GM19099 (cell line): ENCODE data around the gene SORBS2.

ENCODE experiments used
- POLR2A ChIP-seq: IDR thresholded peaks from 3 replicates; pipeline ENCODE4 v1.6.1; 2011; ENCODE audit warnings: low read depth; ENCODE audit not compliant: insufficient read length; ENCODE audit errors: extremely low read depth

The SORBS2 gene

GRCh38 chr4:185728893-185729292, 83.1 kb downstream of the SORBS2 start:
- no peak for TF ChIP-seq POLR2A

- no peak for TF ChIP-seq POLR2A
Observed at GRCh38 chr4:185726931-185727330, 85.1 kb downstream of the SORBS2 start.

DNA sequence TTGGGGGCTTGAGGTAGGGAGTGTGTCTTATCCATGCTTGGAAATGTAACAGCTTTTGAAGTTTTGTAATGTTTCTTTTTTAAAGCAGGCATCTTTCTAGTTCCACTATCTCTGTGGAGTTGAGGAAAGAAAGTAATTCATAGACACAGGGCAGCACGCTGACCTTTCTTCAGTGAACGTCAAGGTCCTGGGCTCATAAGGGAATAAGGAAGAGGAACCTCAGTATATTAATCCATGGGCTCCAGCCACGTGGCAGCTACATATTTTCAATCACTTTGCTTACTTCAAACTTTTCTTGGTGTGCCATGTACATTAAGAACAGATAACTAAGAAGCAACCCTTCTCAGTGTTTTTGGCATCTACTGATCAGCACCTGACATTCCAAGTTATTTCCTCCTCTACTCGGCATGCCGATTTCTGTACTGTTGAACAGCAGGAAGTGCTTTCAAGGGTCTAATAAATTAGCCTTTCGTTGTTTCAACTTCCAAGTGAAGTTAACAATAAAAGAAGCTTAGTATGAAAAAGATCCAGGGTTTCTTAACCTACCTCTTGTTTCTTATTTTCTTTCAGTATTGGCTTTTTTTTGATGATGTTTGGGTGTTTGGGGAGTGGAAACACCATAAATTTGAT, 88.2 kb downstream of the SORBS2 start:
- no peak for TF ChIP-seq POLR2A

GRCh38 chr4:185722029-185722316, 90.0 kb downstream of the SORBS2 start:
- no peak for TF ChIP-seq POLR2A

DNA sequence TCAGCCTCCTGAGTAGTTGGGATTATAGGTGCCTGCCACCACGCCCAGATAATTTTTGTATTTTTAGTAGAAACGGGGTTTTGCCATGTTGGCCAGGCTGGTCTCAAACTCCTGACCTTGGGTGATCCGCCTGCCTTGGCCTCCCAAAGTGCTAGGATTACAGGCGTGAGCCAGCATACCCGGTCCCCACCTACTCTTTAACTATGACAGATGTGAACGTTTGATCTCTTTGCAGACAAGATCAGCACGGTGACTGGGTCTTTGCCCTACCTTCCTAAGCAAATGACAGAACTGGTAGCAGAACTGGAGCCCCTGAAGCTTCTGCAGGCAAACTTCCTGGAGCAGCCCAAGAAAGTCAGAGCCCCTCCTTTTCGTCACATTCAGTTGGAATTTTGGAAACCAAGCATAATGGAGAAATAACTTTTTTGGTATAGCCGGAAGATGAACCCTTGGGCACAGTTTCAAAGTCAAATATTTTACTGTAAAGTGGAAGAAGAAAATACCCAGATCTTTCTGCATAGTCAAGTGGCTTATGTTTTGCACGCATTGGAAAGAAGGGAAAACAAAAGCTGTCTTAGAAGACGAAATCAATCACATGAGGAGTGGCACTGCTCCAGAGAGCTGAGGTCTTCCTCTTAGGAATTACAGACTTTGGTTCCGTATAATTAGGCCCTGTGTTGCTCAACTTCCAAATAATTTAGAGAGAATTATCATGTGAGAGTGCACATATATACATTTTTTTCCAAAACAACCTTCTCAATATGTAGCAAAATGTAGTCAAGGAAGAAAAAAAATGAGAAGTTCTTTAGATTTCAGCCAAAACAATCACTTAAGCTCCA, 90.6 kb downstream of the SORBS2 start:
- TF ChIP-seq POLR2A, result no peak

DNA sequence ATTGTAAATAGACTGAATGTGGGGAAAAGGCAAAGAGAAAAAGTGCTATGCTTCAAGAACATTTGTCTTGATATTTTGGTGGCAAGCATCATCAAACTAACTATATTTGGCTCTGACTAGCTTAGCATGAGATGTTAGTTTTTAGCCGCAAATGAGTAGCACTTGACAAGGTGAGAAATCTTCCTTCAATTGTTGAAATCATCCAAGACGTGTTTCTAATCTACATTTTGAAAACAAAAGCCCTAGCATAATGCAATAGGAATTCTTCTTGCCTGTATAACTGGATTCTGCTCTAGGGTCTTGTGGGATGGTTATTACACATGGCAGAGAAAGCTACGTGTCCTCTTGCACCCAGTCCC, 92.5 kb downstream of the SORBS2 start:
- no peak for TF ChIP-seq POLR2A

DNA sequence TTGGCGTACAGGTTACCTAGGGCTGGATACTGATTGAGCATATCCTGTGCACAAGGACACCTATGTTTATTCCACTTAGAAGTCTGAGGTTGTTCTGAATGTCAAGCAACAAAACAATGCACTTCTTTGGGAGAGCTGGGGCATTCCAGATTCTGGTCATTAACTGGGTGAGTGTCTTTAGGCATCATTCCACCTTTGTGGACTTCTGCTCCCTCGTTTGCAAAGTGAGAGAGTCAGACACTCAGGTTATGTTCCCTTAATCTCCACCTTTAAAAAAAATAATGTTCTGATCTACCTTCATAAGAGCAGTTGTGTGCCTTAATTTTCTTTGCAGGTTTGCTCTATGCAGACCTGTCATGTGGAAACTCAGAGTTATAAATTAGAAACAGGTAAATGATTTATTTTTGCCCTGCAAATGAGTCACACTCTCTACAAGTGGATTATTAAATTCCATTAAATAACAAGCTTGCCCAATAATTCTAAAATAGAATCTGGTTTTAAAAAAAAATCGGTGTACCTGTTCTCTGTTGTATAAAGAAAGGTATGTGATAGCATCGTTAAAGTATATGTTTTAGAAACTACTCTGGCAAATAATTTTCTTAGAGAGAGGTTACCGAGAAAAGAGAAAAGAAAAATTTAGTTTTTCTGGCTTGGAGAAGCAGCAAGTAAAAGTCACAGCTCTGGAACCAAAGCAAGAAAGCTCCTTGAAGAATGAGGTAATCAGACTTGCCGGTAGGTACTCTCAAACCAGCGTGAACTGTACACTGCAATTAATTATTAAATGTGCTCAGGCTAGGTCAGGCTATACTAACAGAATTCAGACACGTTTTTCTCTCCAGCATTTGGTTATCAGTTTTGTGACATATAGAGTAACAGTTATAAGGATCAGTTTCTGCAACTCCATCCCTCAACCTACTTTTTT, 93.2 kb downstream of the SORBS2 start:
- no peak for TF ChIP-seq POLR2A

GRCh38 chr4:185717377-185717741, 94.6 kb downstream of the SORBS2 start:
- no peak for TF ChIP-seq POLR2A

DNA sequence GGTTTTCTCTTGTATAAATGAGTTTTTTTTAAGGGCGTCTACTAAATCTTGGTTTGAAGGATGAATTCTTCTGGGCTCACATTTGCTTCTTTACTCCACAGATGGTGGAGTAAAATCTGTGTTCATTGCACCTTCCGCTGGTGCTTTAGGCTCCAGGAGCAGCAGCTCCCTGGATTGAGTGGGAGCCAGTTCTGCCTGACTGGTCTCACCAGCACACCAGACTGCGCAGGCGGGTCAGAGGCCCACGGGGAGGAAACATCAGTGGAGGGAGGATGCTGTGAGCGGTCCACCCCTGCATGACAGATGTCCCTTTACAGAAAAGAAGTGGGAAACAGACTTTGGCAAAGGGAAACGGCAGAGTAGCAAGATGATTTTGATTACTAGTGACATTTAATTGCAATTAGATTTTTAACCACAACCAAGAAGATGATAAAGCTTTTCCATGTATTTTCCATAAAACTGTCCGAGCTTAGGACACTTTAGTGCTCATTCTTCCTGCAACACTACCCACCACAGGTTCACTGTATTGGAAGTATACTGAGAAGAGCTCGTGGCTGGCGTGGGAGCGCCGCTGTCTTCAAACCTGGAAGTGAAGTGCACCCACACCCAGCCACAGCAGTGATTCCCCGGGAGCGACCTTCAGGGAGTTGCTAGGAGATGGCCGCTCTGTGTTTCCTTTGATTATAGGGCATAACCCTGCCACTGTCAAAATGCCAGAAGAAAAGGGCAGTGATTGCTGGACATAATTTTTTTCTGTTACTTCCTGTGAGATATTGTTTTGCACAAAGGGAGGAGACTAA, 95.2 kb downstream of the SORBS2 start:
- TF ChIP-seq POLR2A, result no peak

DNA sequence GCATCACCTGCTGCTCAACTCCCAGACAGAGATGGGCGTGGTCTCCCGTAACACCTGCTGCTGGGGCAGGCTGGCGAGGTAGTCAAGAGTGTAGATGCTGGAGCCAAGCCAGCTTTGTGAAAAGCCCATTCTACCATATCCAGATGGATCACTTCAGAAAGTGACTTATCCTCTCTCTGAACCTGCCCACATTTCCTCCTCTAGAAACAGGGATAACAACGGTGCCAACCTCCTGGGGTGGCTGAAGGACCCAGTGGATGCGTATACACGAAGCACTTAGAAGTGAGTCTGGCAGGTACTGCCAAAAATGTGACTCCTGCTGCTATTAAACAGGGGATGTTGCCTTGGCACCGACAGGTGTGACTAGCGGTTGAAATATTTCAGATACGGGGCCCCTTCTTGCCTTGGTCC, 95.8 kb downstream of the SORBS2 start:
- no peak for TF ChIP-seq POLR2A

DNA sequence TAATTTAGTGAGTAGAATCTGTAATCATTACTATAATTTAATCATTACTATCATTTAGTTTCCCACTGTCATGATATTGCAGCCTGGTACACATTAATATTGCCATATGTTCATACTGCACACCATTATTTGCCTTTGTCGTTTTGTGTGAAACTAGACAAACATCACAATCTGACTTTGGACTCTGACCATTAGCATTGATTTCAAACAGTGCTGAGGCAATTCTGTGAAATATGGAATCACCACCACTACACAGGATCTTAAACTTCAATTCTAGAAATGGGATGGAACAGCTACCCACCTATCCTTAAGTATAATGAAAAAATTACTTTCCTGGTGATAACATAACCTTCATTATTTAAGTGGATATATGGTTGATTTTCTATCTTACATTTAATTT, 98.3 kb downstream of the SORBS2 start:
- no peak for TF ChIP-seq POLR2A

GRCh38 chr4:185713272-185713671, 98.7 kb downstream of the SORBS2 start:
- TF ChIP-seq POLR2A, result no peak

- no peak for TF ChIP-seq POLR2A
Observed at GRCh38 chr4:185712350-185713024, 99.5 kb downstream of the SORBS2 start.

- no peak for TF ChIP-seq POLR2A
Observed at GRCh38 chr4:185711726-185712125, 100.3 kb downstream of the SORBS2 start.
